ENCODE measurements around the gene SEMA4D.

Gene SEMA4D

DNA sequence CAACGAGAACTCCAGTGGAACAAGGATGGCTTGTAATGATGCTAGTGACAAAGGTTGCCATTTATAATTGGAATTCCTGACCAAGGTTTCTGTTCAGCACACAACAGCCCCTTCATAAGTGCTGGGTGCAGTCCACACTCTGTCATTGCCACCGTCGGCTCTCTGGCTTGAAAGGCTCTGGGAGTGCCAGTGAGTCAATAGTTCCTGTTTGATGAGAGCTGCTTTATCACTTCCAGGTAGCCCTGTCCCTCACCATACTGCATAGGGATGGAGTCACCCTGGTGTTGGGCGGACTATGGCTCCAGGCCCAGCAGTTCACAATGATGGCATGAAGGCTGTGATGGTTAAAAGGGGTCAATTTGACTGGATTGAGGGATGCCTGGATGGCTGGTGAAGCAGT is 34.6 kb upstream of the SEMA4D start:
- H3K27me3 ChIP-seq (replicated peaks; ENCODE audit: control insufficient read depth, insufficient read depth, low read length): no peaks in the 10 kb centered on the region
- no peaks in the 10 kb centered on the region for H3K36me3 ChIP-seq (ENCODE audit: control insufficient read depth, insufficient read depth, low read length)
- TF ChIP-seq, protein P1, sequence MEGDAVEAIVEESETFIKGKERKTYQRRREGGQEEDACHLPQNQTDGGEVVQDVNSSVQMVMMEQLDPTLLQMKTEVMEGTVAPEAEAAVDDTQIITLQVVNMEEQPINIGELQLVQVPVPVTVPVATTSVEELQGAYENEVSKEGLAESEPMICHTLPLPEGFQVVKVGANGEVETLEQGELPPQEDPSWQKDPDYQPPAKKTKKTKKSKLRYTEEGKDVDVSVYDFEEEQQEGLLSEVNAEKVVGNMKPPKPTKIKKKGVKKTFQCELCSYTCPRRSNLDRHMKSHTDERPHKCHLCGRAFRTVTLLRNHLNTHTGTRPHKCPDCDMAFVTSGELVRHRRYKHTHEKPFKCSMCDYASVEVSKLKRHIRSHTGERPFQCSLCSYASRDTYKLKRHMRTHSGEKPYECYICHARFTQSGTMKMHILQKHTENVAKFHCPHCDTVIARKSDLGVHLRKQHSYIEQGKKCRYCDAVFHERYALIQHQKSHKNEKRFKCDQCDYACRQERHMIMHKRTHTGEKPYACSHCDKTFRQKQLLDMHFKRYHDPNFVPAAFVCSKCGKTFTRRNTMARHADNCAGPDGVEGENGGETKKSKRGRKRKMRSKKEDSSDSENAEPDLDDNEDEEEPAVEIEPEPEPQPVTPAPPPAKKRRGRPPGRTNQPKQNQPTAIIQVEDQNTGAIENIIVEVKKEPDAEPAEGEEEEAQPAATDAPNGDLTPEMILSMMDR (IDR thresholded peaks at IDR 0.05; ENCODE audit: insufficient read depth, low read length, poor library complexity, severe bottlenecking): no peak
- DNase-seq (ENCODE audit: extremely low read depth, insufficient read length): no peak
- no peak overlapping the region for H3K4me3 ChIP-seq (replicated peaks; ENCODE audit: low read depth, low read length)

GRCh38 chr9:89531766-89532165 is 33.9 kb upstream of the SEMA4D start:
- TF ChIP-seq, protein P1 (IDR thresholded peaks at IDR 0.05; ENCODE audit: insufficient read depth, low read length, poor library complexity, severe bottlenecking): no peak

GRCh38 chr9:89530726-89531125 is 32.8 kb upstream of the SEMA4D start:
- Histone ChIP-seq H3K27me3 (replicated peaks; ENCODE audit: control insufficient read depth, insufficient read depth, low read length) (no peaks in the 10 kb centered on the region), H3K36me3 (ENCODE audit: control insufficient read depth, insufficient read depth, low read length) (no peaks in the 10 kb centered on the region), H3K4me3 (replicated peaks; ENCODE audit: low read depth, low read length) (no peak overlapping the region)
- TF ChIP-seq, protein P1 (IDR thresholded peaks at IDR 0.05; ENCODE audit: insufficient read depth, low read length, poor library complexity, severe bottlenecking): no peak
- no peak for DNase-seq (ENCODE audit: extremely low read depth, insufficient read length)

More at GRCh38 chr9:89531766-89532165, 33.9 kb upstream of the SEMA4D start:
- H3K27me3 ChIP-seq (replicated peaks; ENCODE audit: control insufficient read depth, insufficient read depth, low read length): no peaks in the 10 kb centered on the region
- H3K4me3 ChIP-seq (replicated peaks; ENCODE audit: low read depth, low read length): no peak overlapping the region
- H3K36me3 ChIP-seq (ENCODE audit: control insufficient read depth, insufficient read depth, low read length): no peaks in the 10 kb centered on the region
- no peak for DNase-seq (ENCODE audit: extremely low read depth, insufficient read length)

DNA sequence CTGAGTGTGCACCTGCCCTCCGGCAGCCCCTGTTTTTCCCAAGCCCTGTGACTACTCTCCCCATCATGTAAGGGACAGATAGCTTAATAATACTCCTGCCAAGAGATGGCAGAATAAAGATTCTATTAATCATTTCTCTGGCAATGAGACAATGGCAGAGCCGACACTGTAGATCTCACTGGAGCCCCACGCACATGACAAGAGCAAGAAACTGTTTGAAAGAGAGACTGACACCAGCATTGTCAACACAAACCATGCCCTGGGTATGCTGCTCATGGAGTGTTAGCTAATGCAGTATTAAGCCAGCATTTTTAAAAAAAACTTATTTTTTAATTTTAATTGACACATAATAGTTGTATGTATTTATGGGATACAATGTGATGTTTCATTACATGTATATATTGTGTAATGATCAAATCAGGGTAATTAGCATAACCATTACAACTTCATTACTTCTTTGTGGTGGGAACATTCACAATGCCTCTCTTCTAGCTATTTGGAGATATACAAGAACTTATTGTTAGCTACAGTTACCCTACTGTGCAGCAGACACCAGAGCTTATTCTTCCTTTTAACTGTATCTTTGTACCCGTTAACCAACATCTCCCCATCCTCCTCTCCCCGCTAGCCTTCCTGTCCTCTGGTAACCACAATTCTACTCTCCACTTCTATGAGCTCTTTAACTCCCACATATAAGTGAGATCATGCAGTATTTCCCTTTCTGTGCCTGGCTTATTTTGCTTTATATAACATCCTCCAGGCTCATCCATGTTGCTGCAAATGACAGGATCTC is 31.5 kb upstream of the SEMA4D start:
- DNase-seq (ENCODE audit: extremely low read depth, insufficient read length): no peak
- Histone ChIP-seq H3K4me3 (replicated peaks; ENCODE audit: low read depth, low read length) (no peak overlapping the region), H3K36me3 (ENCODE audit: control insufficient read depth, insufficient read depth, low read length) (no peaks in the 10 kb centered on the region), H3K27me3 (replicated peaks; ENCODE audit: control insufficient read depth, insufficient read depth, low read length) (no peaks in the 10 kb centered on the region)
- TF ChIP-seq, protein P1 (IDR thresholded peaks at IDR 0.05; ENCODE audit: insufficient read depth, low read length, poor library complexity, severe bottlenecking): no peak

- TF ChIP-seq, protein P1 (IDR thresholded peaks at IDR 0.05; ENCODE audit: insufficient read depth, low read length, poor library complexity, severe bottlenecking): no peak
- no peak for DNase-seq (ENCODE audit: extremely low read depth, insufficient read length)
Measured at GRCh38 chr9:89528540-89528939, 30.6 kb upstream of the SEMA4D start.

More at GRCh38 chr9:89528540-89528939, 30.6 kb upstream of the SEMA4D start:
- Histone ChIP-seq H3K4me3 (replicated peaks; ENCODE audit: low read depth, low read length) (no peak overlapping the region), H3K27me3 (replicated peaks; ENCODE audit: control insufficient read depth, insufficient read depth, low read length) (no peaks in the 10 kb centered on the region), H3K36me3 (ENCODE audit: control insufficient read depth, insufficient read depth, low read length) (no peaks in the 10 kb centered on the region)

All from GM06990 (cell line).